Right lobe of liver (tissue), 4 donors: ENCODE data around the gene CACNA2D3.

Experiments
- CTCF ChIP-seq, 4 donors: fragments of 200-600 bp in 3 of 4; fragments of 450-650 bp in 1 of 4; IDR thresholded peaks; one replicate each; pipeline versions ENCODE4 v1.5.1 to v1.8.0; 2016 to 2022; ENCODE audit warnings: antibody characterized with exemption in 4 of 4, mild to moderate bottlenecking in 2 of 4
- POLR2A ChIP-seq: fragments of 450-650 bp; IDR thresholded peaks from one replicate; pipeline ENCODE4 v1.6.1; 2017; ENCODE audit warnings: antibody characterized with exemption, mild to moderate bottlenecking
- donor health status: DM: no; HTN: no; CAD: no.
- donor health status: DM: no; HTN: no; CAD: no.
- donor health status: DM: no; HTN: yes; CAD: no.

GRCh38 chr3:55065331-55065730 is 943.0 kb downstream of the CACNA2D3 start:
- TF ChIP-seq CTCF (IDR thresholded peaks at IDR 0.05): no peak
- TF ChIP-seq POLR2A: no peak
